SHP77 treated with DMSO at 0.1 percent for 48 hours (cell line): Measurements from ENCODE around the gene MCF2L.
A peak's percentile ranks its signal among the peaks of the same experiment; 100 is the strongest.

Experiments
- DNase-seq: peaks from one replicate; lab custom pipeline; 2025; lab: John Stamatoyannopoulos, UW

MCF2L gene

GRCh38 chr13:112968910-112969691 lies at the start of gene MCF2L:
MCF2L (plus strand) TSS chr13:112969214; CDS start chr13:112969380, 166 bp downstream.
- DNase-seq, result peak; percentile 76

GRCh38 chr13:112923962-112924361 lies 45.1 kb upstream of the MCF2L start:
- no peak for DNase-seq

GRCh38 chr13:112924365-112924764 lies 44.6 kb upstream of the MCF2L start:
- DNase-seq, result no peak

GRCh38 chr13:112926003-112926402 lies 43.0 kb upstream of the MCF2L start:
- no peak for DNase-seq

GRCh38 chr13:112926993-112927392 lies 42.0 kb upstream of the MCF2L start:
- no peak for DNase-seq

GRCh38 chr13:112928020-112928971 lies 40.7 kb upstream of the MCF2L start:
- no peak for DNase-seq

- peak; percentile 68 for DNase-seq
Observed at GRCh38 chr13:112928972-112929782, 39.8 kb upstream of the MCF2L start.

GRCh38 chr13:112929783-112930055 lies 39.3 kb upstream of the MCF2L start:
- no peak for DNase-seq

- no peak for DNase-seq
Observed at GRCh38 chr13:112930192-112930591, 38.8 kb upstream of the MCF2L start.

- peak; percentile 94 for DNase-seq
Observed at GRCh38 chr13:112931028-112931934, 37.7 kb upstream of the MCF2L start.

GRCh38 chr13:112932971-112933370 lies 36.0 kb upstream of the MCF2L start:
- no peak for DNase-seq

- DNase-seq, result no peak
Observed at GRCh38 chr13:112933649-112934048, 35.4 kb upstream of the MCF2L start.

GRCh38 chr13:112934078-112934477 lies 34.9 kb upstream of the MCF2L start:
- no peak for DNase-seq

- no peak for DNase-seq
Observed at GRCh38 chr13:112938680-112939079, 30.3 kb upstream of the MCF2L start.

GRCh38 chr13:112940236-112940635 lies 28.8 kb upstream of the MCF2L start:
- no peak for DNase-seq

GRCh38 chr13:112941349-112941748 lies 27.7 kb upstream of the MCF2L start:
- DNase-seq, result no peak

- peak; percentile 71 for DNase-seq
Observed at GRCh38 chr13:112941765-112942164, 27.2 kb upstream of the MCF2L start.

- peak; percentile 98 for DNase-seq
Observed at GRCh38 chr13:112942689-112943308, 26.2 kb upstream of the MCF2L start.

- DNase-seq, result peak; percentile 36
Observed at GRCh38 chr13:112943309-112944125, 25.5 kb upstream of the MCF2L start.

- no peak for DNase-seq
Observed at GRCh38 chr13:112947796-112948195, 21.2 kb upstream of the MCF2L start.
